ENCODE measurements around the gene ZDHHC11.
"Not testable (repeated sequence)": the region's sequence is repeated elsewhere in the genome, so short reads cannot be mapped to it uniquely, and the experiment has no call there.

GRCh38 chr5:787224-787856 lies 63.4 kb downstream of the ZDHHC11 start:
- TF ChIP-seq CTCF (optimal IDR thresholded peaks at IDR 0.05 in 1 of 3, IDR thresholded peaks at IDR 0.05 in 1 of 3, conservative IDR thresholded peaks at IDR 0.05 in 1 of 3; ENCODE audit: extremely low read depth in 1 of 3, insufficient read depth in 2 of 3, low read length in 3 of 3); EZH2 (IDR thresholded peaks at IDR 0.05; ENCODE audit: low read length): not testable (repeated sequence)

Data from keratinocyte (primary cell).